ENCODE measurements around the gene ME3. TPM values are rescaled to one million over a fixed set of nuclear protein-coding genes. Genes with fewer than 3 reads are reported as not detected.
A peak's percentile ranks its signal among the peaks of the same experiment; 100 is the strongest.

Gene ME3
- total RNA-seq, 1 donor from 2014 or later = 9.7 TPM

DNA sequence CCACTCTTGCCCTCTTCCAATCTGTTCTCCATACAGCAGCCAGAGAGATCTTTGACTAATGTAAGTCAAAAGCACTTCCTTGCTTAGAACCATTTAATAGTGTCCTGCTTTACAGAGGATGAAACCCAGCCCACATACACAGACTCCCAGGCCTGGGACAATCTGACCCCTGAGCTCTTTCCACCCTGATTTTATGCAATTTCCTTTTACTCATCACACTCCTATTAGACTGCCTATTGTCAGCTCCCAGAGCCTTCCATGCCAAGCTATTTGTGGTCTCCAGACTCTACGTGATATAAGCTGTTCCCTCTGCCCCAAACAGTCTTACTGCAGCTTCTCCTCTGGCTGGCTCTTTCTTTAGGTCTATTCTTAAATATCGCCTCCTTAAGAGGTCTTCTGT lies 28.1 kb downstream of the ME3 start:
- Mint-ChIP-seq H3K4me3 (no peak overlapping the region), H3K4me1 (ENCODE audit: unreplicated experiment) (no peaks in the 10 kb centered on the region), H3K9me3 (peaks cover 8% of the 10 kb centered on the region), H3K27ac (no peak overlapping the region), H3K27me3 (peaks cover 4% of the 10 kb centered on the region), H3K36me3 (no peaks in the 10 kb centered on the region)
- no peak for TF ChIP-seq CTCF (conservative IDR thresholded peaks at IDR 0.05)
- DNase-seq (ENCODE audit: extremely low spot score, unreplicated experiment) = no peak

DNA sequence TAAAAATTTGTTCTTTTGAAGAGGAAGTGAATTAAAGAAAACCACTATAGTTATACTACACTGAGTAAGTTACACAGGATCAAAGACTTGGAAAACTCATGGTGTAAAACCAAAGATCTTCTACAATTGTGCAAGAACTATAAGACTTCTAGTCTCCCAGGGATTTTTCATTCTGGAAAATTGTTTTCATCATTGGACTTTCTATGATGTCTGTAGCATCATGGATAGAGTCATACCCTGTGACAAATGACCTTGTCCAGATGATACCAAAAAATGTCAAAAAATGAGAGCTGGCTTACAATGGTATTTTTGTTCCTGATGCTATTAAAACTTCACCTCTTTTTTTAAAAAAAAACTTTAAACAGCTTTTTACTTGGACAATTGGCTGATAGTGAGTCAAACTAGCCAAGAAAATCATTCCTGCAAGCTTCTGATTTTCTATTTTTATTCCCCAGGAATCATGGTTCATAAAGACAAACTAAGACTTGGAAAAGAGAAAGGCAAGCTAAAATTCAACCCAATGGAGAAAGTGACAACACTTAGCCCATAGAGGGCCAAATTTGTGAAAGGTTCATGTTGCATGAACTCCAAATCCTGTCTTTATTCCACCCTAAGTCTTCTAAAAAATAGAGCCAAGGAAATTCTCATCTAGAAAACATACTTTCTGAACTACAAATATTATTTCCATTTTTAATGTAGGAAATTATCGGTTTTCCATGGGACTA lies 30.7 kb downstream of the ME3 start:
- H3K9me3 Mint-ChIP-seq = peaks cover 8% of the 10 kb centered on the region
- H3K4me3 Mint-ChIP-seq = no peak overlapping the region
- peak; percentile 21 for TF ChIP-seq CTCF (conservative IDR thresholded peaks at IDR 0.05)
- H3K27ac Mint-ChIP-seq = no peak overlapping the region
- H3K27me3 Mint-ChIP-seq = peaks cover 4% of the 10 kb centered on the region
- H3K36me3 Mint-ChIP-seq = no peaks in the 10 kb centered on the region
- H3K4me1 Mint-ChIP-seq (ENCODE audit: unreplicated experiment) = no peaks in the 10 kb centered on the region
- DNase-seq (ENCODE audit: extremely low spot score, unreplicated experiment) = no peak

DNA sequence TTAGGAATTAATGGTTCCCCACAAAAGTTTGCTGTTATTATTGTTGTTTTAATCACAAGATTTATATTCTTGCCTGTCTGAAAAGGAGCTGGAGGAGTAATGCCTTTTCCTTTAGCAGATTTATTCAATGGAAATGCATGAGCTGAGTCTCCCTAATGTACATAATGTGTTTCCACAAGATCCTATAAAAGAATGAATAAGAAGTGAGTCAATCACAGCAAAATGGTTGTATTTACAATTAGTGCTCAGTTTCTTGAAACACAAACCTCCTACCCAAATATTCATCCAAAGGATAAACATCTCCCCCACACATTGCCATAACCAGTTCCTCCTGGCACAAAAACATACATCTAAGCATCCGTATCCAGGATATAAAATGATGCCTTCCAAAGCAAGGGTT lies 33.3 kb downstream of the ME3 start:
- Mint-ChIP-seq H3K27me3 (peaks cover 4% of the 10 kb centered on the region), H3K27ac (no peak overlapping the region), H3K4me3 (no peak overlapping the region), H3K9me3 (no peaks in the 10 kb centered on the region), H3K4me1 (ENCODE audit: unreplicated experiment) (no peaks in the 10 kb centered on the region), H3K36me3 (no peaks in the 10 kb centered on the region)
- no peak for DNase-seq (ENCODE audit: extremely low spot score, unreplicated experiment)
- TF ChIP-seq CTCF (conservative IDR thresholded peaks at IDR 0.05) = no peak

DNA sequence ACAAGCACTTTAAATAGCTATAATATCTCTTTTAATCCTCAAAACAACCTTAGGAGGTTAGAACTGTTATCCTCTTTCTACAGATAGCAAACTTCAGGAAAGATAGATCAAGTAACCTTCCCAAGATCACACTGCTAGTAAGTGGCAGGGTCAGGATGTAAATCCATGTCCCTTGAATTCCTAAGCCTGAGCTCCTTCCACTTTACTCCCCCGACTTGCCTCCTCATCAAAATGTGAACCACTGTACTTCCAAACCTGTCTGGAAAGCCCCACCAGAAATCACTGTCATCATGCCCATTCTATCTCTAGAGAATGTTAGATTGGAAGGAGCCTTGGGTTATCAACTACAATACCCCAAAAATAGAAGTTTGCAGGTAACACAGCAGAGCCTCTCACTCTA lies 33.7 kb downstream of the ME3 start:
- H3K4me1 Mint-ChIP-seq (ENCODE audit: unreplicated experiment) = no peaks in the 10 kb centered on the region
- DNase-seq (ENCODE audit: extremely low spot score, unreplicated experiment) = no peak
- no peak for TF ChIP-seq CTCF (conservative IDR thresholded peaks at IDR 0.05)
- H3K4me3 Mint-ChIP-seq = no peak overlapping the region
- no peak overlapping the region for H3K27ac Mint-ChIP-seq
- no peaks in the 10 kb centered on the region for H3K9me3 Mint-ChIP-seq
- peaks cover 4% of the 10 kb centered on the region for H3K27me3 Mint-ChIP-seq
- H3K36me3 Mint-ChIP-seq = no peaks in the 10 kb centered on the region

- no peaks in the 10 kb centered on the region for H3K27me3 Mint-ChIP-seq
- H3K36me3 Mint-ChIP-seq = no peaks in the 10 kb centered on the region
- no peak for TF ChIP-seq CTCF (conservative IDR thresholded peaks at IDR 0.05)
- H3K4me1 Mint-ChIP-seq (ENCODE audit: unreplicated experiment) = no peaks in the 10 kb centered on the region
- H3K27ac Mint-ChIP-seq = no peak overlapping the region
- H3K4me3 Mint-ChIP-seq = no peak overlapping the region
- H3K9me3 Mint-ChIP-seq = no peaks in the 10 kb centered on the region
- no peak for DNase-seq (ENCODE audit: extremely low spot score, unreplicated experiment)
These were observed 34.4 kb downstream of the ME3 start for GRCh38 chr11:86637988-86638387.

Measured in type B pancreatic cell (in vitro differentiated cells).